ENCODE results near the gene CNTN6. TPM values are rescaled to one million over a fixed set of nuclear protein-coding genes. Genes with fewer than 3 reads are reported as not detected.
"Not testable (repeated sequence)": the region's sequence is repeated elsewhere in the genome, so short reads cannot be mapped to it uniquely, and the experiment has no call there.

CNTN6 gene
- total RNA-seq, 2 experiments from 2014 or later = not detected

GRCh38 chr3:1380926-1381646, 288.3 kb downstream of the CNTN6 start:
- Mint-ChIP-seq H3K4me3 (no peak overlapping the region), H3K9me3 (ENCODE audit: low read depth) (peaks cover 2% of the 10 kb centered on the region), H3K4me1 (no peaks in the 10 kb centered on the region), H3K27ac (no peak overlapping the region), H3K36me3 (ENCODE audit: low read depth) (no peaks in the 10 kb centered on the region), H3K27me3 (no peaks in the 10 kb centered on the region)
- ChIA-PET CTCF (no interaction called here), POLR2A (no interaction called here)
- ATAC-seq (no peak), DNase-seq (no peak)
- intact Hi-C loops (cut with DNase I, micrococcal nuclease) = no loop called here

- ATAC-seq (no peak), DNase-seq (no peak)
- H3K36me3 Mint-ChIP-seq (ENCODE audit: low read depth) = no peaks in the 10 kb centered on the region
- H3K27me3 Mint-ChIP-seq = no peaks in the 10 kb centered on the region
- no peak overlapping the region for H3K4me3 Mint-ChIP-seq
- ChIA-PET POLR2A (no interaction called here), CTCF (no interaction called here)
- H3K9me3 Mint-ChIP-seq (ENCODE audit: low read depth) = peaks cover 2% of the 10 kb centered on the region
- H3K27ac Mint-ChIP-seq = no peak overlapping the region
- no peaks in the 10 kb centered on the region for H3K4me1 Mint-ChIP-seq
- intact Hi-C loops (cut with DNase I, micrococcal nuclease) = no loop called here
These were observed 288.8 kb downstream of the CNTN6 start for GRCh38 chr3:1381647-1382036.

GRCh38 chr3:1387396-1387905, 294.6 kb downstream of the CNTN6 start:
- H3K36me3 Mint-ChIP-seq (ENCODE audit: low read depth); POLR2A ChIA-PET; H3K27me3 Mint-ChIP-seq; intact Hi-C loops (cut with DNase I, micrococcal nuclease); DNase-seq; CTCF ChIA-PET; ATAC-seq; H3K27ac Mint-ChIP-seq; H3K4me1 Mint-ChIP-seq; H3K9me3 Mint-ChIP-seq (ENCODE audit: low read depth); H3K4me3 Mint-ChIP-seq: not testable (repeated sequence)

GRCh38 chr3:1394188-1394587, 301.4 kb downstream of the CNTN6 start:
- Mint-ChIP-seq H3K4me1 (no peaks in the 10 kb centered on the region), H3K4me3 (no peak overlapping the region), H3K27ac (no peak overlapping the region), H3K9me3 (ENCODE audit: low read depth) (peaks cover 5% of the 10 kb centered on the region), H3K27me3 (no peaks in the 10 kb centered on the region), H3K36me3 (ENCODE audit: low read depth) (no peaks in the 10 kb centered on the region)
- intact Hi-C loops (cut with DNase I, micrococcal nuclease) = no loop called here
- ChIA-PET CTCF (no interaction called here), POLR2A (no interaction called here)
- no peak for ATAC-seq
- no peak for DNase-seq

- Mint-ChIP-seq H3K9me3 (ENCODE audit: low read depth) (peaks cover 9% of the 10 kb centered on the region), H3K27ac (no peak overlapping the region), H3K36me3 (ENCODE audit: low read depth) (no peaks in the 10 kb centered on the region), H3K27me3 (no peaks in the 10 kb centered on the region), H3K4me1 (no peaks in the 10 kb centered on the region), H3K4me3 (no peak overlapping the region)
- ChIA-PET POLR2A (no interaction called here), CTCF (no interaction called here)
- DNase-seq = no peak
- intact Hi-C loops (cut with DNase I, micrococcal nuclease) = no loop called here
- ATAC-seq = no peak
These were observed 307.7 kb downstream of the CNTN6 start for GRCh38 chr3:1400571-1400970.

- Mint-ChIP-seq H3K27ac (no peak overlapping the region), H3K9me3 (ENCODE audit: low read depth) (peaks cover 10% of the 10 kb centered on the region), H3K4me3 (no peak overlapping the region), H3K36me3 (ENCODE audit: low read depth) (no peaks in the 10 kb centered on the region), H3K4me1 (no peaks in the 10 kb centered on the region), H3K27me3 (no peaks in the 10 kb centered on the region)
- ATAC-seq = no peak
- ChIA-PET CTCF (no interaction called here), POLR2A (no interaction called here)
- no peak for DNase-seq
- intact Hi-C loops (cut with DNase I, micrococcal nuclease) = no loop called here
These were observed 311.6 kb downstream of the CNTN6 start for GRCh38 chr3:1404270-1404962.

- H3K4me1 Mint-ChIP-seq = no peaks in the 10 kb centered on the region
- no peak for DNase-seq
These were observed 313.4 kb downstream of the CNTN6 start for GRCh38 chr3:1406250-1406649.

GRCh38 chr3:1421577-1421976, 328.8 kb downstream of the CNTN6 start:
- no peaks in the 10 kb centered on the region for H3K36me3 Mint-ChIP-seq (ENCODE audit: low read depth)
- DNase-seq = no peak
- ChIA-PET CTCF (no interaction called here), POLR2A (no interaction called here)
- H3K9me3 Mint-ChIP-seq (ENCODE audit: low read depth) = no peaks in the 10 kb centered on the region
- no peaks in the 10 kb centered on the region for H3K27me3 Mint-ChIP-seq
- H3K4me1 Mint-ChIP-seq = no peaks in the 10 kb centered on the region
- no peak overlapping the region for H3K27ac Mint-ChIP-seq
- intact Hi-C loops (cut with DNase I, micrococcal nuclease) = no loop called here
- H3K4me3 Mint-ChIP-seq = no peak overlapping the region
- no peak for ATAC-seq

More at GRCh38 chr3:1406250-1406649, 313.4 kb downstream of the CNTN6 start:
- ChIA-PET POLR2A (no interaction called here), CTCF (no interaction called here)
- no peak overlapping the region for H3K27ac Mint-ChIP-seq
- no peaks in the 10 kb centered on the region for H3K36me3 Mint-ChIP-seq (ENCODE audit: low read depth)
- intact Hi-C loops (cut with DNase I, micrococcal nuclease) = no loop called here
- H3K27me3 Mint-ChIP-seq = no peaks in the 10 kb centered on the region
- ATAC-seq = no peak
- H3K4me3 Mint-ChIP-seq = no peak overlapping the region
- H3K9me3 Mint-ChIP-seq (ENCODE audit: low read depth) = peaks cover 4% of the 10 kb centered on the region

- intact Hi-C loops (cut with DNase I, micrococcal nuclease) = no loop called here
- Mint-ChIP-seq H3K36me3 (ENCODE audit: low read depth) (no peaks in the 10 kb centered on the region), H3K27me3 (no peaks in the 10 kb centered on the region), H3K4me1 (no peaks in the 10 kb centered on the region), H3K9me3 (ENCODE audit: low read depth) (peaks cover 2% of the 10 kb centered on the region), H3K4me3 (no peak overlapping the region), H3K27ac (no peak overlapping the region)
- ATAC-seq = no peak
- no peak for DNase-seq
- CTCF ChIA-PET = no interaction called here
- POLR2A ChIA-PET = no interaction called here
These were observed 330.8 kb downstream of the CNTN6 start for GRCh38 chr3:1423566-1424089.

GRCh38 chr3:1439395-1439794, 346.6 kb downstream of the CNTN6 start:
- H3K4me1 Mint-ChIP-seq = no peaks in the 10 kb centered on the region
- DNase-seq (peak; percentile 26), ATAC-seq (no peak)
- intact Hi-C loops (cut with DNase I, micrococcal nuclease) = no loop called here
- H3K9me3 Mint-ChIP-seq (ENCODE audit: low read depth) = peaks cover 3% of the 10 kb centered on the region
- CTCF ChIA-PET = interaction anchor here (0.6 kb wide), 1 partner anchor 147 kb away, joined by 3 read pairs; no protein-coding TSS in a partner anchor
- no peaks in the 10 kb centered on the region for H3K36me3 Mint-ChIP-seq (ENCODE audit: low read depth)
- POLR2A ChIA-PET = no interaction called here
- no peaks in the 10 kb centered on the region for H3K27me3 Mint-ChIP-seq
- no peak overlapping the region for H3K27ac Mint-ChIP-seq
- H3K4me3 Mint-ChIP-seq = no peak overlapping the region

GRCh38 chr3:1442271-1442670, 349.4 kb downstream of the CNTN6 start:
- ChIA-PET POLR2A (no interaction called here), CTCF (no interaction called here)
- DNase-seq (no peak), ATAC-seq (no peak)
- no peak overlapping the region for H3K4me3 Mint-ChIP-seq
- peaks cover 3% of the 10 kb centered on the region for H3K9me3 Mint-ChIP-seq (ENCODE audit: low read depth)
- H3K27ac Mint-ChIP-seq = no peak overlapping the region
- H3K4me1 Mint-ChIP-seq = no peaks in the 10 kb centered on the region
- no peaks in the 10 kb centered on the region for H3K27me3 Mint-ChIP-seq
- H3K36me3 Mint-ChIP-seq (ENCODE audit: low read depth) = no peaks in the 10 kb centered on the region
- intact Hi-C loops (cut with DNase I, micrococcal nuclease) = no loop called here

- POLR2A ChIA-PET = no interaction called here
- H3K9me3 Mint-ChIP-seq (ENCODE audit: low read depth) = peaks cover 3% of the 10 kb centered on the region
- CTCF ChIA-PET = no interaction called here
- H3K4me1 Mint-ChIP-seq = no peaks in the 10 kb centered on the region
- intact Hi-C loops (cut with DNase I, micrococcal nuclease) = no loop called here
- ATAC-seq = no peak
- H3K27ac Mint-ChIP-seq = no peak overlapping the region
- DNase-seq = no peak
- H3K4me3 Mint-ChIP-seq = no peak overlapping the region
- H3K27me3 Mint-ChIP-seq = no peaks in the 10 kb centered on the region
- H3K36me3 Mint-ChIP-seq (ENCODE audit: low read depth) = no peaks in the 10 kb centered on the region
These were observed 351.4 kb downstream of the CNTN6 start for GRCh38 chr3:1444195-1444594.

Data from activated CD4-positive, alpha-beta T cell treated with anti-CD3 and anti-CD28 coated beads for 36 hours (primary cell).